A375 (cell line): Measurements from ENCODE around the gene PRSS56. TPM values are rescaled to one million over a fixed set of nuclear protein-coding genes. Genes with fewer than 3 reads are reported as not detected.

Source experiments
- total RNA-seq: library from RNA; depleted of rRNA; stranded (reverse); fragments of >200 nt; shearing (Covaris generic); gene quantifications from 2 replicates; pipeline ENCODE4 v1.2.3, GENCODE V29; 2014; rRNA removed

Gene PRSS56
- total RNA-seq = not detected in 2 replicates

DNA sequence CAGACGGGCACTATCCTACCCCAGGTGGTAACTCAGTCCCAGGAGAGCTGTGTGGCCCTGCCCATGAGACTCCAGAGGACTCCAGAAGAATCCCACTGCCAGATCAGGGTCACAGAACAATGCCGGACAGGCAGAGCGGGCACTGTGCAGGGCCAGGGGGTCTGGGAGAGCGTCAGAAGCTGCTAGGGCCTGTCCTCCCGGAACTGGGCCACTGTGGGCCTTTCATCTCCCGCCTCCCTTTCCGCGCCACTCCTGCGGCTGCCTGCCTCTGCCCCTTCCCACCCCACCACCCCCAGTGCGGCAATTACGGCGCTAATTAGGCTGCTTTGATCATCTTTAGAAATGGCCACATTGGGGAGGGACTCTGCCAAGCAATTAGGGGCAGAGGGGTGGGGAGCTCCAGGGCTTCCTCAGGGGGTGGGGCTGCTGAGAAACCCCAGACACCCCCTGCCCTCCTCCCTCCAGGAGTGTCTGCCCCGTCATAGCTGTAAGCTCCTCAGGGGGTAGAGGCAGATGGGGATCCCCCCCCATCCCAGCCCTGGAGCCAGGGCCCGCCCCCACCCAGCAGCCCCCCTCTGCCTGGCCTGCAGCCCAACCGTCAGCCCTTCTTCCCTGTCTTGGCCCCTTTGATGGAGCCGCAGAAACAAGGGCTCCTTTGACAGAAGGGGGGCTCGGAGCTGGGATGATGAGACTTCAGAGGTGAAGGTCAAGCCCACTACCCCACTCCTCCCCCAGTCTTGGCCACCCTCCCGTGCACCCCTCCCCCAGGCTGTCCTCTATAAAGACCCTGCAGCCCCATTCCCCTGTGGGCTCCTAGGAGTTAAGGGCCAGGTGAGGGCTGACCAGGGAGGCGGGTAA is at the start of gene PRSS56:
TSS of gene PRSS56 (plus strand) at position 808 of the 858 bp plus-strand sequence. CDS start 211 bp downstream, outside the sequence.

DNA sequence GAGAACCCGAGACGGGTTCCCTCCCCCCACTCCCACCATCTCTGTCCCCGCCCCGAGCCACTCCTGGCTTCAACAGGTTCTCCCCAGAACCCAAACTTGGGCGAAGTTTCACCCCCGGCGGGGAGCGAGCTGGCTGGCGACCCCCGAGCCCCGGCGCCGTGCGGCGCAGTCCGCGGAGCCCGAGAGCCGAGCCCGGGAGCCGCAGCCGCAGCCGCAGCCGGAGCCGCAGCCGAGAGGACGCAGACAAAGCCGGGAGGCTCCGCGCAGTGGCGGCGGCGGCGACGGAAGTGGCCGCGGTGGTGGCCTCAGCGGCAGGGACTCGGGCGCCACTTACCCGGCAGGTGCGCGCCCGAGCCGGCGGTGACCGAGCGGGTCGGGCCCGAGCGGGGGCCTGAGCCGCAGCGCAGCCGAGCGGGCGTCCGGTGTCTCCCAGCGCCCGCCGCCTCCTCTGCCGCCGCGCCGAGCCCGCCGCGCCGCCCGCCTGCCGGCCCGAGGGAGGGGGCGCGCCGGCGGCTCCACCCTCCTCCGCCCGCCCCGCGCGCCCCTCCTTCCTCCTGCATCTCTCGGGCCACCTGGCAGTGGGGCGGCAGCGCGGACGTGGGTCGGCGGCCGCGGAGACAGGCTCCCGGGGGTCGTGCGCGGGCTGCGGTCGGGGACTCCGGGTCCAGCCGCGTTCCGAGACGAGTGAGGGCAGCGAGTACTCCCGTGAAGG is 32.6 kb upstream of the PRSS56 start, which contains the start of gene ECEL1:
TSS of gene ECEL1 (minus strand) at position 450 of the 712 bp plus-strand sequence. CDS start 1,181 bp downstream, outside the sequence.

DNA sequence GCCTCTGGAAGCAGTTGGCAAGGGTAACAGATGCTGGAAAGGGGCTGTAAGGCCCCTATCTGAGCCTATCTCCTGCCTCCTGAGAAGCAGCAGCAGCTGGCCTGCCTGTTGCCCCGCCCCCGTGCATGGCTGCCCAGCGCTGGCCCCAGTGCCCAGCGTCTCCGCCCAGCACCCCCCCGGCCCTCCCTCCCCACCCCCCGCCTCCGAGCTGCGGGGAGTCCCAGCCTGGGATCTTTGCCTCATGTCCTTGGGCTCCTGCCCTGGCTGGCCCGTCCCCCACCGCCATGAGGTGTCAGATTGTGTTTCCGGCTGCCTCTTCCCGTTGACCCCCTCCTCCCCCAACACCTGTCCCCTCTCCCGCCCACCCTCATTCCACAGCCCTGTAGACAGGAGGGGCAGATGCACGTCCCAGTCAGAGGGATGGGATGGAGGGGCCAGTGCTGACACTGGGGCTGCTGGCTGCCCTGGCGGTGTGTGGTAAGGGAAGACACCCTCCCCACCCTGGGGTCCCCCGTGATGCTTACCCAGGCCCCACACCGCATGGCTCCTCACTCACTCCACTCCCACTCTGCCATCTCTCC is 5.7 kb downstream of the PRSS56 start, which contains the start of gene CHRND:
TSS of gene CHRND (plus strand) at position 370 of the 581 bp plus-strand sequence. CDS start at position 426, 56 bp downstream.

DNA sequence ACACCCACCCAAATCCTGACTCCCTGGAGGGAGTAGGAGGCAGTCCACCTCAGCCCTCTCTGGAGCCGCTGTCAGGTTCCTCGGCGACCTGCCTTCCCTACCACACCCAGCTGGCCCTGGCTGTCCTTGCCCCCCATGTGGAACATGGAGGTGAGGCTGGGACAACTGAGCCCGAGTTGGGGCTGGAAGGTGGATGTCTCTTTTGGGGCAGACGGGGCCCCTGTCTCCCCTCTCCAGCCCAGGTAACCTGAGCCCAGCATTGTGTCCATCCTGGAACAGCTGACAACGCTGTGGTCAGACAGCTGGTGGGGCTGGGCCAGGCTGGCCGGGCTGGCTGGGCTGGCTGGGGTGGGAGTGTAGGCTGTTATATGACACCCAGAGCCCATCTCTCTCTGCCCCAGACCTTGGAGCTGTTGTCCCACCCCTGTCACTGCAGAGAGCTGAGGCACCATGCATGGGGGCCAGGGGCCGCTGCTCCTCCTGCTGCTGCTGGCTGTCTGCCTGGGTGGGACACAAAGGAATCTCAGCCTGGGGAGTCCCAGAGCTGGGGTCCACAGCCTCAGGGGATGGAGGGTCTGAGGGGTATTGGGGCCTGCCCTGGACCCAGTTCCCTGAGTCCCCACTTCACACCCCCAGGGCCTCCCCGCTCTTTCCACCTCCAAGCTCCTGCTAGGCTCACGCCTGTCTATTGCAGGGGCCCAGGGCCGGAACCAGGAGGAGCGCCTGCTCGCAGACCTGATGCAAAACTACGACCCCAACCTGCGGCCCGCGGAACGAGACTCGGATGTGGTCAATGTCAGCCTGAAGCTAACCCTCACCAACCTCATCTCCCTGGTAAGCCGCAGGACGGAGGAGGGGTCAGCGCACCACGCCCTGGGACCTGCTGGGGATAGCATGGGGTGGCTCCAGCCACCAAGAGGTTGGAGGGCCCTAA is 19.4 kb downstream of the PRSS56 start, which contains the start of gene CHRNG:
TSS of gene CHRNG (plus strand) at position 395 of the 934 bp plus-strand sequence. CDS start at position 451, 56 bp downstream.

DNA sequence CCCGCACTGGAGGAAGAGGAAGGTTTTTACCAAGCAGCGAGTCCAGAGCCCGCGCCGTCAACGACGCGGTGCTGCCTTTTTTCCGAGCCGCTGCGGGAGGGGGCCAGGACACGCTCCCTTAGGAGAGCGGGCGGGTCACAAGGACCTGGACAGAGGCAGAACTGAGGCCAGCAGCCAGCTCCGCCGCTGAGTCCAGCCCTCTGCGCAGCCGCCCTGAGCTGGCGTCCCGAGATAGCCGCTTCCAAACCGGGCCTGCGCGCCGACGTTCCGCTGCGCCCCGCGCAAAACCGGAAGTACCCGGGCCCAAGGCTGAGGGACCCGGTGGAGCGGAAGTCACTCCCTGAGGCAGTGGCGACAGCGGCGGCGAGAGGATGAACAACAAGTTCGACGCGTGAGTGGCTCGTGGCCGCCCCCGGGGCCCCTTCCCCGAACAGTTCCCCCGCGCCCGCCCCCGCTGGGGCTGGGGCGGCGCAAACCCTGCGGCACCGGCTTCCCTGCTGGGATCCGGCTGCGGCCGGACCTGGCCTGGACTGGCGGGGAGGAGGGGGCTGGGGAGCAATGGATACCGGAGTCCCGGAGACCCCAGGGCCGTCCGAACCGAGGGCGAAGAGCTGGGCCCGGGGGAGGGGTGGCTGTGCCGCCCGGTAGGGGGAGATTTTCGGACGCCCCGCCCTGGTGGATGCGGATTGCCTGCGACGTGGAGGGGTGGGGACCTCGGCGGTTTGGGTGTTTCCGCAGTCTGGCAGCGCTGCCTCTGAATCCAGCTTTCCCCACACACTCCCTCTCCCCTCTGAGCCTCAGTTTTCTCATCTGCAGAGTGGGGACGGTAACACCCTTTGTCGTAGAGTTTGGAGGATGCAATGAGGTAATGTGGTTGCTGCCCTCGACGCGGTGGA is 30.4 kb downstream of the PRSS56 start, which contains the start of the genes EIF4E2 and TIGD1:
TSS of gene EIF4E2 (plus strand) at position 336 of the 896 bp plus-strand sequence. CDS start at position 372, 36 bp downstream.
TSS of gene TIGD1 (minus strand) at position 204 of the 896 bp plus-strand sequence. CDS start 675 bp downstream, outside the sequence.

Other genes with a start within 250 kb of the PRSS56 start
- gene ALPP, start 141.6 kb upstream of the PRSS56 start, total RNA-seq = 0.13 and 0.26 TPM in 2 replicates
- gene ALPG, start 113.5 kb upstream of the PRSS56 start, total RNA-seq = not detected in 2 replicates
- gene ALPI, start 64.2 kb upstream of the PRSS56 start, total RNA-seq = not detected in 2 replicates
- not detected in 2 replicates for gene ECEL1, start 32.6 kb upstream of the PRSS56 start, total RNA-seq
- gene CHRND, start 5.8 kb downstream of the PRSS56 start, total RNA-seq = not detected in 2 replicates
- gene CHRNG, start 19.3 kb downstream of the PRSS56 start, total RNA-seq = not detected in 2 replicates
- gene TIGD1, start 30.2 kb downstream of the PRSS56 start, total RNA-seq = 9.6 and 12.2 TPM in 2 replicates
- 78.4 and 84.3 TPM in 2 replicates for gene EIF4E2, start 30.3 kb downstream of the PRSS56 start, total RNA-seq
- not detected in 2 replicates for gene EFHD1, start 113.2 kb downstream of the PRSS56 start, total RNA-seq
- 36.3 and 42.7 TPM in 2 replicates for gene GIGYF2, start 176.9 kb downstream of the PRSS56 start, total RNA-seq